HL-60 (cell line): ENCODE measurements around the gene MROH9.
"Not testable (repeated sequence)": the region's sequence is repeated elsewhere in the genome, so short reads cannot be mapped to it uniquely, and the experiment has no call there.

Source experiments
- POLR2AphosphoS5 ChIP-seq: IDR thresholded peaks from 2 replicates; pipeline ENCODE4 v1.6.1; 2012; ENCODE audit warnings: low read depth
- REST ChIP-seq: IDR thresholded peaks from 2 replicates; pipeline ENCODE4 v1.6.1; 2012; ENCODE audit warnings: low read depth; ENCODE audit not compliant: insufficient replicate concordance
- SPI1 ChIP-seq: IDR thresholded peaks from 2 replicates; pipeline ENCODE4 v1.6.1; 2012; ENCODE audit warnings: low read depth, mild to moderate bottlenecking, borderline replicate concordance
- TF ChIP-seq, protein P1 (sequence below): IDR thresholded peaks from one replicate; pipeline ENCODE4 v1.5.1; 2011; ENCODE audit warnings: low read length, control low read depth, inconsistent platforms; ENCODE audit not compliant: insufficient read depth

- TF ChIP-seq, protein P1, sequence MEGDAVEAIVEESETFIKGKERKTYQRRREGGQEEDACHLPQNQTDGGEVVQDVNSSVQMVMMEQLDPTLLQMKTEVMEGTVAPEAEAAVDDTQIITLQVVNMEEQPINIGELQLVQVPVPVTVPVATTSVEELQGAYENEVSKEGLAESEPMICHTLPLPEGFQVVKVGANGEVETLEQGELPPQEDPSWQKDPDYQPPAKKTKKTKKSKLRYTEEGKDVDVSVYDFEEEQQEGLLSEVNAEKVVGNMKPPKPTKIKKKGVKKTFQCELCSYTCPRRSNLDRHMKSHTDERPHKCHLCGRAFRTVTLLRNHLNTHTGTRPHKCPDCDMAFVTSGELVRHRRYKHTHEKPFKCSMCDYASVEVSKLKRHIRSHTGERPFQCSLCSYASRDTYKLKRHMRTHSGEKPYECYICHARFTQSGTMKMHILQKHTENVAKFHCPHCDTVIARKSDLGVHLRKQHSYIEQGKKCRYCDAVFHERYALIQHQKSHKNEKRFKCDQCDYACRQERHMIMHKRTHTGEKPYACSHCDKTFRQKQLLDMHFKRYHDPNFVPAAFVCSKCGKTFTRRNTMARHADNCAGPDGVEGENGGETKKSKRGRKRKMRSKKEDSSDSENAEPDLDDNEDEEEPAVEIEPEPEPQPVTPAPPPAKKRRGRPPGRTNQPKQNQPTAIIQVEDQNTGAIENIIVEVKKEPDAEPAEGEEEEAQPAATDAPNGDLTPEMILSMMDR: not testable (repeated sequence)
- TF ChIP-seq POLR2AphosphoS5, REST, SPI1: not testable (repeated sequence)
Measured at GRCh38 chr1:170951744-170952143, 16.4 kb downstream of the MROH9 start.
